HepG2 (cell line): ENCODE data around the gene KATNB1. TPM values are rescaled to one million over a fixed set of nuclear protein-coding genes. Genes with fewer than 3 reads are reported as not detected.

ENCODE experiments used
- ARID5B ChIP-seq: IDR thresholded peaks from 2 replicates; pipeline ENCODE4 v1.4.0; 2020; ENCODE audit warnings: mild to moderate bottlenecking, missing genetic modification reagents
- ATAD3A ChIP-seq: sonication (generic); formaldehyde crosslinking; IDR thresholded peaks from 2 replicates; pipeline ENCODE4 v1.4.0; 2020; ENCODE audit warnings: missing genetic modification reagents
- EEA1 ChIP-seq: sonication (generic); formaldehyde crosslinking; IDR thresholded peaks from 2 replicates; pipeline ENCODE4 v1.5.1; 2020; ENCODE audit warnings: mild to moderate bottlenecking, missing genetic modification reagents, borderline replicate concordance
- HMGA1 ChIP-seq: sonication (generic); formaldehyde crosslinking; conservative IDR thresholded peaks from 2 replicates; pipeline ENCODE4 v1.4.0; 2020; ENCODE audit warnings: missing genetic modification reagents
- KLF15 ChIP-seq: sonication (generic); formaldehyde crosslinking; IDR thresholded peaks from 2 replicates; pipeline ENCODE4 v1.8.1; 2023; ENCODE audit warnings: borderline replicate concordance, mild to moderate bottlenecking, inconsistent platforms, missing genetic modification reagents, mixed read lengths
- PAXIP1 ChIP-seq: sonication (generic); formaldehyde crosslinking; conservative IDR thresholded peaks from 2 replicates; pipeline ENCODE4 v1.4.0; 2020; ENCODE audit warnings: mild to moderate bottlenecking, missing genetic modification reagents, moderate library complexity
- POLR2AphosphoS5 ChIP-seq: IDR thresholded peaks from 2 replicates; pipeline ENCODE4 v1.6.1; 2012; ENCODE audit warnings: low read depth, low read length
- PRPF4 ChIP-seq: fragments of 200-400 bp; formaldehyde crosslinking; IDR thresholded peaks from 2 replicates; pipeline ENCODE4 v1.6.1; 2016; ENCODE audit warnings: low read length, low read depth; ENCODE audit not compliant: poor library complexity, severe bottlenecking
- SMYD3 ChIP-seq: sonication (generic); formaldehyde crosslinking; IDR thresholded peaks from 2 replicates; pipeline ENCODE4 v1.8.1; 2023; ENCODE audit warnings: mild to moderate bottlenecking, missing genetic modification reagents
- THAP9 ChIP-seq: sonication (generic); formaldehyde crosslinking; IDR thresholded peaks from 2 replicates; pipeline ENCODE4; 2020; ENCODE audit warnings: missing genetic modification reagents, mild to moderate bottlenecking, borderline replicate concordance
- ZBTB39 ChIP-seq: sonication (generic); formaldehyde crosslinking; IDR thresholded peaks from 2 replicates; pipeline ENCODE4 v1.5.0; 2020; ENCODE audit warnings: missing genetic modification reagents
- ZFP36 ChIP-seq: fragments of 150-350 bp; IDR thresholded peaks from 2 replicates; pipeline ENCODE4 v1.6.1; 2018; ENCODE audit warnings: borderline replicate concordance, low read length, low read depth; ENCODE audit not compliant: partially characterized antibody
- ZFX ChIP-seq: sonication (generic); formaldehyde crosslinking; IDR thresholded peaks from 2 replicates; pipeline ENCODE4 v1.4.0; 2020; ENCODE audit warnings: mild to moderate bottlenecking, low read depth, missing genetic modification reagents, moderate library complexity
- ZNF446 ChIP-seq: sonication (generic); formaldehyde crosslinking; IDR thresholded peaks from 2 replicates; pipeline ENCODE4 v1.5.0; 2020; ENCODE audit warnings: mild to moderate bottlenecking, missing genetic modification reagents
- ZSCAN30 ChIP-seq: sonication (generic); formaldehyde crosslinking; IDR thresholded peaks from 2 replicates; pipeline ENCODE4 v1.5.0; 2020; ENCODE audit warnings: mild to moderate bottlenecking, missing genetic modification reagents
- polyA plus RNA-seq, 8 experiments: library from polyadenylated mRNA; depleted of rRNA in 3 of 8; stranded (reverse) in 7 of 8; unstranded in 1 of 8; fragments of >200 nt; fragmentation: Illumina TruSeq in 4 of 8; extraction: Trizol in 4 of 8; gene quantifications; 2 replicates each; pipeline versions ENCODE4 v1.2.1 to v1.2.3, GENCODE V29; 2011 to 2016; ENCODE audit warnings: low read depth in 4 of 8, missing spikeins in 1 of 8, mixed read lengths in 1 of 8; ENCODE audit not compliant: insufficient read depth in 1 of 8
- total RNA-seq, 5 experiments: library from RNA; depleted of rRNA; stranded (reverse); fragments of >200 nt; fragmentation: Illumina TruSeq; extraction: Trizol; gene quantifications; 2 replicates each; pipeline ENCODE4 v1.2.3, GENCODE V29; 2016; ENCODE audit warnings: low read depth in 1 of 5

KATNB1 gene
- total and polyA plus RNA-seq, 2 of the 13 experiments (the other 11 are each of a cell fraction or from before 2014, with no cell fraction given) = 31.5 to 43.5 TPM

- peak; percentile 34; the same call in 1 of the 2 replicates for TF ChIP-seq THAP9 (CRISPR knock-in tag)
- TF ChIP-seq ATAD3A (CRISPR knock-in tag) = no peak
- TF ChIP-seq HMGA1 (CRISPR knock-in tag) = no peak
- TF ChIP-seq ZSCAN30 (CRISPR knock-in tag) = peak; percentile 67; the same call in 1 of the 2 replicates
- no peak for TF ChIP-seq ZBTB39 (CRISPR knock-in tag)
- TF ChIP-seq PAXIP1 (CRISPR knock-in tag) = peak; percentile 96
- no peak for TF ChIP-seq SMYD3
- TF ChIP-seq ZFX (CRISPR knock-in tag) = peak; percentile 80
- TF ChIP-seq ZNF446 (CRISPR knock-in tag) = no peak
- no peak for TF ChIP-seq EEA1 (CRISPR knock-in tag)
- peak; percentile 91 for TF ChIP-seq POLR2AphosphoS5
- TF ChIP-seq PRPF4 = no peak
- TF ChIP-seq ZFP36 = no peak
- peak; percentile 70 for TF ChIP-seq ARID5B (CRISPR knock-in tag)
- no peak for TF ChIP-seq KLF15 (CRISPR knock-in tag)
Observed at GRCh38 chr16:57704011-57704904, 31.3 kb upstream of the KATNB1 start (continued).
